Fibroblast of lung (primary cell): ENCODE results near the gene LRP8. TPM values are rescaled to one million over a fixed set of nuclear protein-coding genes. Genes with fewer than 3 reads are reported as not detected.
A peak's percentile ranks its signal among the peaks of the same experiment; 100 is the strongest.

Source experiments
- DNase-seq, 2 donors: peaks; one replicate each; pipeline versions ENCODE4 v3.0.0 to v3.0.0-alpha.2; 2010; ENCODE audit warnings: low read depth in 2 of 2
- H2AFZ ChIP-seq: 2 replicates; pipeline ENCODE4 v1.5.1; 2012; ENCODE audit warnings: low read length, control low read depth, inconsistent platforms
- H3K27ac ChIP-seq: 2 replicates; pipeline ENCODE4 v1.5.1; 2011; ENCODE audit warnings: low read length, control low read depth; ENCODE audit not compliant: insufficient read depth
- H3K27me3 ChIP-seq: 2 replicates; pipeline ENCODE4 v1.5.1; 2011; ENCODE audit warnings: mild to moderate bottlenecking, low read length; ENCODE audit not compliant: control insufficient read depth, insufficient read depth
- H3K36me3 ChIP-seq: 2 replicates; pipeline ENCODE4 v1.5.1; 2011; ENCODE audit warnings: low read length; ENCODE audit not compliant: control insufficient read depth, insufficient read depth
- H3K4me1 ChIP-seq: 2 replicates; pipeline ENCODE4 v1.5.1; 2011; ENCODE audit warnings: low read length; ENCODE audit not compliant: control insufficient read depth, insufficient read depth; ENCODE audit errors: extremely low read depth
- H3K4me2 ChIP-seq: 2 replicates; pipeline ENCODE4 v1.5.1; 2011; ENCODE audit warnings: low read length, control low read depth; ENCODE audit not compliant: insufficient read depth; ENCODE audit errors: extremely low read depth
- H3K4me3 ChIP-seq, 4 experiments: fragments of 200-600 bp in 1 of 4; sonication (generic) in 1 of 4; replicated peaks in 1 of 4; 2 replicates each; pipeline ENCODE4 v1.5.1; 2011 to 2016; ENCODE audit warnings: low read length in 4 of 4, low read depth in 3 of 4, mild to moderate bottlenecking in 3 of 4, control low read depth in 2 of 4, inconsistent platforms in 1 of 4, mixed read lengths in 1 of 4; ENCODE audit not compliant: insufficient read depth in 1 of 4; ENCODE audit errors: control extremely low read depth in 1 of 4
- H3K79me2 ChIP-seq: 2 replicates; pipeline ENCODE4 v1.5.1; 2012; ENCODE audit warnings: mild to moderate bottlenecking, low read length, inconsistent platforms; ENCODE audit not compliant: control insufficient read depth, insufficient read depth
- H3K9ac ChIP-seq: 2 replicates; pipeline ENCODE4 v1.5.1; 2011; ENCODE audit warnings: mild to moderate bottlenecking, low read length, control low read depth; ENCODE audit not compliant: insufficient read depth
- H3K9me3 ChIP-seq: 2 replicates; pipeline ENCODE4 v1.5.1; 2012; ENCODE audit warnings: low read depth, low read length; ENCODE audit not compliant: control insufficient read depth, insufficient read depth
- H4K20me1 ChIP-seq: 2 replicates; pipeline ENCODE4 v1.5.1; 2011; ENCODE audit warnings: low read length; ENCODE audit not compliant: control insufficient read depth, insufficient read depth; ENCODE audit errors: extremely low read depth
- EZH2 ChIP-seq: IDR thresholded peaks from 2 replicates; pipeline ENCODE4 v1.5.1; 2012; ENCODE audit warnings: low read length, control low read depth, mild to moderate bottlenecking; ENCODE audit errors: missing control alignments
- polyA plus RNA-seq, 2 donors: library from polyadenylated mRNA; depleted of rRNA in 1 of 2; stranded (reverse) in 1 of 2; unstranded in 1 of 2; fragments of >200 nt; gene quantifications; 2 replicates each; pipeline ENCODE4 v1.2.1, GENCODE V29; 2011 to 2012; ENCODE audit warnings: missing spikeins in 1 of 2
- total RNA-seq: library from RNA; depleted of rRNA; stranded (reverse); fragments of >200 nt; gene quantifications from 2 replicates; pipeline ENCODE4 v1.2.1, GENCODE V29; 2014
- TF ChIP-seq, protein P1 (sequence below), 2 donors: IDR thresholded peaks in 1 of 2; conservative IDR thresholded peaks in 1 of 2; 1 replicate in 1 of 2; 2 replicates in 1 of 2; pipeline ENCODE4 v1.5.1; 2011 to 2012; ENCODE audit warnings: low read length in 2 of 2, control low read depth in 1 of 2, inconsistent platforms in 1 of 2, low read depth in 1 of 2, mild to moderate bottlenecking in 1 of 2

LRP8 gene
- total and polyA plus RNA-seq, 2 donors (not counting 1 experiment from before 2014, with no cell fraction given) = 8.4 to 10.3 TPM

DNA sequence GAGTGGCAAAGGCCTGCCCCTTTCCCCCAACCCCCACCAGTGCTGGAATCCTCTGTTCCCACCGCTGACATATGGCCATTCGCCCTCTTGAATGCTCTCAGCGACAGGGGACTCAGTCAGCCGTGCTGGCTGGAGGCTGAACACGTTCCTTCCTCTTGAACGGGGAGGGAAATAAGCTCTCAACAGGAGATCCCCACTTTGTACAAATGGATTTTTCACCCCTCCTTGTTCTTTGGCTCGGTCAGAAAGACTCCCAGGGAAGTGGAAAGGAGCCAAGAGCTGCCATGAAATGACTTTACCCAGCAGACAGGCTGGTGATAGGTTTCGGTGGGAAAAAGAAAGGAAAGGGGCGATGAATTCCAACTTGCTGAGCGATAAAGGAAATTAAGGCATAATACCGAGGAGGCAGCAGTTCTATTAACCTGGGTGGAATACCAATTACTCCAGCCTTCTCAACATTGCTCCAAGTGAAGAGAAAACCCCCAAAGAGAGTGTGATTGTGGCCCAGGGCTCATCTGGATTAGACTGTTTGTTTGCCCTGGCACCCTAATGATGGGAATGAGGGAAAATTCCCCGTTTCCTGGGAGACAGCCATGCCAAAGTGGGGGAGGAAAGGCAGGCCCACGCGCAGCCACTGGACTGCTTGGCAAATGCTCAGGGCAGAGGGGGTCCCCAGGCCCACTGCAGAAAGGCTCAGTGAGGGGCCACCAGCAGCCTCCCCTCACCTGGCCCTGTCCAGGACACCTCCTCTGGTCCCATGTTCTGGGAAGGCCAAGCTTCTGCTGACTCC is 23.9 kb downstream of the LRP8 start:
- H3K27me3 ChIP-seq = no peaks in the 10 kb centered on the region
- H3K4me3 ChIP-seq = no peak overlapping the region
- H3K4me1 ChIP-seq = no peaks in the 10 kb centered on the region
- H4K20me1 ChIP-seq = no peaks in the 10 kb centered on the region
- TF ChIP-seq, protein P1, sequence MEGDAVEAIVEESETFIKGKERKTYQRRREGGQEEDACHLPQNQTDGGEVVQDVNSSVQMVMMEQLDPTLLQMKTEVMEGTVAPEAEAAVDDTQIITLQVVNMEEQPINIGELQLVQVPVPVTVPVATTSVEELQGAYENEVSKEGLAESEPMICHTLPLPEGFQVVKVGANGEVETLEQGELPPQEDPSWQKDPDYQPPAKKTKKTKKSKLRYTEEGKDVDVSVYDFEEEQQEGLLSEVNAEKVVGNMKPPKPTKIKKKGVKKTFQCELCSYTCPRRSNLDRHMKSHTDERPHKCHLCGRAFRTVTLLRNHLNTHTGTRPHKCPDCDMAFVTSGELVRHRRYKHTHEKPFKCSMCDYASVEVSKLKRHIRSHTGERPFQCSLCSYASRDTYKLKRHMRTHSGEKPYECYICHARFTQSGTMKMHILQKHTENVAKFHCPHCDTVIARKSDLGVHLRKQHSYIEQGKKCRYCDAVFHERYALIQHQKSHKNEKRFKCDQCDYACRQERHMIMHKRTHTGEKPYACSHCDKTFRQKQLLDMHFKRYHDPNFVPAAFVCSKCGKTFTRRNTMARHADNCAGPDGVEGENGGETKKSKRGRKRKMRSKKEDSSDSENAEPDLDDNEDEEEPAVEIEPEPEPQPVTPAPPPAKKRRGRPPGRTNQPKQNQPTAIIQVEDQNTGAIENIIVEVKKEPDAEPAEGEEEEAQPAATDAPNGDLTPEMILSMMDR (conservative IDR thresholded peaks at IDR 0.05 in 1 of 2, IDR thresholded peaks at IDR 0.05 in 1 of 2; ENCODE audit: low read depth in 1 of 2, low read length in 2 of 2) = no peak
- no peak for TF ChIP-seq EZH2
- H3K4me2 ChIP-seq = no peak overlapping the region
- no peaks in the 10 kb centered on the region for H3K36me3 ChIP-seq
- peak in 1 of 2 donors; percentile 31 for DNase-seq
- H3K79me2 ChIP-seq = no peaks in the 10 kb centered on the region
- H3K9me3 ChIP-seq = no peaks in the 10 kb centered on the region
- H3K27ac ChIP-seq = no peak overlapping the region
- no peak overlapping the region for H3K9ac ChIP-seq
- H2AFZ ChIP-seq = no peak overlapping the region

DNA sequence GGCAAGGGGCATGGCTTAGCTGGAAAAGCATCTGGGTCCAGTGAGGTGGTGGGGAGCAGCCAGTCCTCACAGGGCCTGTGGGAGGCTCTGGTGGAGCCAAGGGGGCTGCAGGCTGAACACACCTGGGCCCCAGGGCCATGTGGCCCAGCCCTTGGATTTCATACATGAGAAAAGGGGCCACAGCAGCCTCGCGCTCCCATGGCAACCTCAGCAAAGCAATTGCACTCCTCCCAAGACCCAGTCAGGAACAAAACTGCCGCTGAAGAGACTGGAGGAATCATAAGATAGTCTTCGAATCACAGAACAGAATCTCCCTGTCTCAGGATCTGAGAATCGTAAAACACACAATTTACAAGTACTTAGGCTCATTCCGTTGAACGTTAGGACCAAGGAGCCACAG is 24.6 kb downstream of the LRP8 start:
- H3K79me2 ChIP-seq = no peaks in the 10 kb centered on the region
- TF ChIP-seq EZH2 = no peak
- TF ChIP-seq, protein P1 (conservative IDR thresholded peaks at IDR 0.05 in 1 of 2, IDR thresholded peaks at IDR 0.05 in 1 of 2; ENCODE audit: low read depth in 1 of 2, low read length in 2 of 2) = no peak
- H4K20me1 ChIP-seq = no peaks in the 10 kb centered on the region
- H3K36me3 ChIP-seq = no peaks in the 10 kb centered on the region
- H2AFZ ChIP-seq = no peak overlapping the region
- DNase-seq = no peak
- no peaks in the 10 kb centered on the region for H3K9me3 ChIP-seq
- no peak overlapping the region for H3K4me2 ChIP-seq
- no peaks in the 10 kb centered on the region for H3K27me3 ChIP-seq
- H3K4me3 ChIP-seq = no peak overlapping the region
- H3K4me1 ChIP-seq = no peaks in the 10 kb centered on the region
- no peak overlapping the region for H3K27ac ChIP-seq
- H3K9ac ChIP-seq = no peak overlapping the region

DNA sequence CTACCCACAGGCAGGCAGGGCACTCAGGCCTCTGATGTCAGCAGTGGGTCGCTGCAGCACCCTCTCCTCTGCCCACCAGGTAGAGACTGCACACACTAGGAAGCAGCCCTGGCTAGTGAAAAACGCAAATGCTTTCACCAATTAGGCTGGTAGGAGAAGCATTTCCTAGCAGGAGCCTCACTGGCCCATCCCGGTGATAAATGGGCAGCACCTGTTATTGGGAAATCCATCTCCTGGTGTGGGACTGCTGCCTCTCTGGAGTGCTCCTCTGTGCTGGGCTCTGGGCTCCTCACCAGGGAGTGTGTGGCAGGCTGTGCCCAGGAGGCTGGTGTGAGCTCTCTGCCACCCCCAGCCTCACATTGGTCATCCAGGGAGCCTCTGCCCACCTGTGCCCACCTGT is 28.6 kb downstream of the LRP8 start:
- no peaks in the 10 kb centered on the region for H3K9me3 ChIP-seq
- no peak overlapping the region for H3K4me2 ChIP-seq
- DNase-seq = no peak
- H4K20me1 ChIP-seq = no peaks in the 10 kb centered on the region
- no peaks in the 10 kb centered on the region for H3K36me3 ChIP-seq
- TF ChIP-seq EZH2 = no peak
- TF ChIP-seq, protein P1 (conservative IDR thresholded peaks at IDR 0.05 in 1 of 2, IDR thresholded peaks at IDR 0.05 in 1 of 2; ENCODE audit: low read depth in 1 of 2, low read length in 2 of 2) = no peak
- no peak overlapping the region for H3K27ac ChIP-seq
- no peaks in the 10 kb centered on the region for H3K27me3 ChIP-seq
- H2AFZ ChIP-seq = no peak overlapping the region
- H3K4me3 ChIP-seq = no peak overlapping the region
- no peaks in the 10 kb centered on the region for H3K4me1 ChIP-seq
- H3K79me2 ChIP-seq = no peaks in the 10 kb centered on the region
- no peak overlapping the region for H3K9ac ChIP-seq
